Measurements from ENCODE around the gene KRT14.
"Not testable (repeated sequence)": the region's sequence is repeated elsewhere in the genome, so short reads cannot be mapped to it uniquely, and the experiment has no call there.

Gene KRT14

GRCh38 chr17:41585301-41586056, 1.2 kb downstream of the KRT14 start:
- Histone ChIP-seq H3K9me3 (ENCODE audit: control insufficient read depth in 5 of 5, low read length in 5 of 5) (no peaks in the 10 kb centered on the region), H3K27ac (ENCODE audit: low read depth, low read length) (no peak overlapping the region), H3K4me1 (ENCODE audit: control insufficient read depth in 5 of 5, insufficient read depth in 5 of 5, low read length in 5 of 5) (peaks cover 3 to 24% (median 16%) of the 10 kb centered on the region in 5 donors), H3K27me3 (ENCODE audit: control insufficient read depth in 5 of 5, insufficient read depth in 4 of 5, low read length in 5 of 5) (no peaks in the 10 kb centered on the region), H3K4me3 (ENCODE audit: low read depth in 1 of 5, low read length in 5 of 5) (no peak overlapping the region), H3K36me3 (ENCODE audit: control insufficient read depth in 5 of 5, insufficient read depth in 5 of 5, low read length in 5 of 5) (no peaks in the 10 kb centered on the region), H3K9ac (ENCODE audit: low read length in 5 of 5) (no peak overlapping the region)

GRCh38 chr17:41584331-41584927, 2.3 kb downstream of the KRT14 start:
- H3K9ac ChIP-seq (ENCODE audit: low read length in 5 of 5); H3K9me3 ChIP-seq (ENCODE audit: control insufficient read depth in 5 of 5, low read length in 5 of 5); H3K36me3 ChIP-seq (ENCODE audit: control insufficient read depth in 5 of 5, insufficient read depth in 5 of 5, low read length in 5 of 5); H3K4me3 ChIP-seq (ENCODE audit: low read depth in 1 of 5, low read length in 5 of 5); H3K27me3 ChIP-seq (ENCODE audit: control insufficient read depth in 5 of 5, insufficient read depth in 4 of 5, low read length in 5 of 5); H3K27ac ChIP-seq (ENCODE audit: low read depth, low read length): not testable (repeated sequence)
- H3K4me1 ChIP-seq (ENCODE audit: control insufficient read depth in 5 of 5, insufficient read depth in 5 of 5, low read length in 5 of 5): peaks cover 3 to 34% (median 22%) of the 10 kb centered on the region in 5 donors

GRCh38 chr17:41583137-41584127, 3.3 kb downstream of the KRT14 start:
- H3K27ac ChIP-seq (ENCODE audit: low read depth, low read length): no peak overlapping the region
- peak overlapping the region in 1 of 5 donors; percentile 20 for H3K4me3 ChIP-seq (ENCODE audit: low read depth in 1 of 5, low read length in 5 of 5)
- no peaks in the 10 kb centered on the region for H3K27me3 ChIP-seq (ENCODE audit: control insufficient read depth in 5 of 5, insufficient read depth in 4 of 5, low read length in 5 of 5)
- H3K9me3 ChIP-seq (ENCODE audit: control insufficient read depth in 5 of 5, low read length in 5 of 5): no peaks in the 10 kb centered on the region
- no peaks in the 10 kb centered on the region for H3K36me3 ChIP-seq (ENCODE audit: control insufficient read depth in 5 of 5, insufficient read depth in 5 of 5, low read length in 5 of 5)
- H3K4me1 ChIP-seq (ENCODE audit: control insufficient read depth in 5 of 5, insufficient read depth in 5 of 5, low read length in 5 of 5): peaks cover 3 to 37% (median 24%) of the 10 kb centered on the region in 5 donors
- no peak overlapping the region for H3K9ac ChIP-seq (ENCODE audit: low read length in 5 of 5)

GRCh38 chr17:41582061-41582968, 4.4 kb downstream of the KRT14 start:
- H3K4me3 ChIP-seq (ENCODE audit: low read depth in 1 of 5, low read length in 5 of 5); H3K27ac ChIP-seq (ENCODE audit: low read depth, low read length): not testable (repeated sequence)

GRCh38 chr17:41581366-41582060, 5.2 kb downstream of the KRT14 start:
- H3K9me3 ChIP-seq (ENCODE audit: control insufficient read depth in 5 of 5, low read length in 5 of 5): no peaks in the 10 kb centered on the region
- no peaks in the 10 kb centered on the region for H3K36me3 ChIP-seq (ENCODE audit: control insufficient read depth in 5 of 5, insufficient read depth in 5 of 5, low read length in 5 of 5)
- H3K27me3 ChIP-seq (ENCODE audit: control insufficient read depth in 5 of 5, insufficient read depth in 4 of 5, low read length in 5 of 5): peaks cover 0 to 3% (median 2%) of the 10 kb centered on the region in 5 donors
- H3K4me1 ChIP-seq (ENCODE audit: control insufficient read depth in 5 of 5, insufficient read depth in 5 of 5, low read length in 5 of 5): peaks cover 3 to 33% (median 24%) of the 10 kb centered on the region in 5 donors
- H3K27ac ChIP-seq (ENCODE audit: low read depth, low read length): no peak overlapping the region
- no peak overlapping the region for H3K9ac ChIP-seq (ENCODE audit: low read length in 5 of 5)
- no peak overlapping the region for H3K4me3 ChIP-seq (ENCODE audit: low read depth in 1 of 5, low read length in 5 of 5)

More at GRCh38 chr17:41582061-41582968, 4.4 kb downstream of the KRT14 start:
- H3K36me3 ChIP-seq (ENCODE audit: control insufficient read depth in 5 of 5, insufficient read depth in 5 of 5, low read length in 5 of 5); H3K9me3 ChIP-seq (ENCODE audit: control insufficient read depth in 5 of 5, low read length in 5 of 5); H3K27me3 ChIP-seq (ENCODE audit: control insufficient read depth in 5 of 5, insufficient read depth in 4 of 5, low read length in 5 of 5); H3K9ac ChIP-seq (ENCODE audit: low read length in 5 of 5): not testable (repeated sequence)
- H3K4me1 ChIP-seq (ENCODE audit: control insufficient read depth in 5 of 5, insufficient read depth in 5 of 5, low read length in 5 of 5): peaks cover 3 to 33% (median 24%) of the 10 kb centered on the region in 5 donors

- Histone ChIP-seq H3K4me3 (ENCODE audit: low read depth in 1 of 5, low read length in 5 of 5) (no peak overlapping the region), H3K9me3 (ENCODE audit: control insufficient read depth in 5 of 5, low read length in 5 of 5) (no peaks in the 10 kb centered on the region), H3K36me3 (ENCODE audit: control insufficient read depth in 5 of 5, insufficient read depth in 5 of 5, low read length in 5 of 5) (no peaks in the 10 kb centered on the region), H3K4me1 (ENCODE audit: control insufficient read depth in 5 of 5, insufficient read depth in 5 of 5, low read length in 5 of 5) (peaks cover 3 to 33% (median 24%) of the 10 kb centered on the region in 5 donors), H3K9ac (ENCODE audit: low read length in 5 of 5) (no peak overlapping the region), H3K27ac (ENCODE audit: low read depth, low read length) (no peak overlapping the region), H3K27me3 (ENCODE audit: control insufficient read depth in 5 of 5, insufficient read depth in 4 of 5, low read length in 5 of 5) (peaks cover 0 to 8% (median 3%) of the 10 kb centered on the region in 5 donors)
Measured at GRCh38 chr17:41580687-41581365, 5.9 kb downstream of the KRT14 start.

- H3K9me3 ChIP-seq (ENCODE audit: control insufficient read depth in 5 of 5, low read length in 5 of 5): no peaks in the 10 kb centered on the region
- H3K4me3 ChIP-seq (ENCODE audit: low read depth in 1 of 5, low read length in 5 of 5): no peak overlapping the region
- no peak overlapping the region for H3K9ac ChIP-seq (ENCODE audit: low read length in 5 of 5)
- peaks cover 0 to 8% (median 3%) of the 10 kb centered on the region in 5 donors for H3K27me3 ChIP-seq (ENCODE audit: control insufficient read depth in 5 of 5, insufficient read depth in 4 of 5, low read length in 5 of 5)
- H3K4me1 ChIP-seq (ENCODE audit: control insufficient read depth in 5 of 5, insufficient read depth in 5 of 5, low read length in 5 of 5): peaks cover 3 to 33% (median 24%) of the 10 kb centered on the region in 5 donors
- H3K36me3 ChIP-seq (ENCODE audit: control insufficient read depth in 5 of 5, insufficient read depth in 5 of 5, low read length in 5 of 5): no peaks in the 10 kb centered on the region
- H3K27ac ChIP-seq (ENCODE audit: low read depth, low read length): no peak overlapping the region
Measured at GRCh38 chr17:41580244-41580575, 6.5 kb downstream of the KRT14 start.

GRCh38 chr17:41579484-41580243, 7.0 kb downstream of the KRT14 start:
- H3K27me3 ChIP-seq (ENCODE audit: control insufficient read depth in 5 of 5, insufficient read depth in 4 of 5, low read length in 5 of 5): peaks cover 0 to 8% (median 3%) of the 10 kb centered on the region in 5 donors
- no peaks in the 10 kb centered on the region for H3K9me3 ChIP-seq (ENCODE audit: control insufficient read depth in 5 of 5, low read length in 5 of 5)
- peak overlapping the region in 3 of 5 donors; percentile 19 to 35 (median 19) for H3K4me3 ChIP-seq (ENCODE audit: low read depth in 1 of 5, low read length in 5 of 5)
- peaks cover 3 to 33% (median 24%) of the 10 kb centered on the region in 5 donors for H3K4me1 ChIP-seq (ENCODE audit: control insufficient read depth in 5 of 5, insufficient read depth in 5 of 5, low read length in 5 of 5)
- no peak overlapping the region for H3K9ac ChIP-seq (ENCODE audit: low read length in 5 of 5)
- H3K36me3 ChIP-seq (ENCODE audit: control insufficient read depth in 5 of 5, insufficient read depth in 5 of 5, low read length in 5 of 5): no peaks in the 10 kb centered on the region
- H3K27ac ChIP-seq (ENCODE audit: low read depth, low read length): no peak overlapping the region

Measured in subcutaneous abdominal adipose tissue (tissue), 5 donors.